ENCODE measurements around the gene RARA.

Gene RARA

GRCh38 chr17:40306395-40306794 lies 2.6 kb upstream of the RARA start:
- TF ChIP-seq CTCF (conservative IDR thresholded peaks at IDR 0.05; ENCODE audit: low read depth, low read length) = no peak
- H3K4me3 ChIP-seq (ENCODE audit: low read length) = no peak overlapping the region
- DNase-seq (ENCODE audit: low read depth) = no peak

GRCh38 chr17:40307001-40307730 lies 1.8 kb upstream of the RARA start:
- no peak overlapping the region for H3K4me3 ChIP-seq (ENCODE audit: low read length)
- DNase-seq (ENCODE audit: low read depth) = peak; percentile 76
- TF ChIP-seq CTCF (conservative IDR thresholded peaks at IDR 0.05; ENCODE audit: low read depth, low read length) = no peak

- no peak for DNase-seq (ENCODE audit: low read depth)
- no peak overlapping the region for H3K4me3 ChIP-seq (ENCODE audit: low read length)
- no peak for TF ChIP-seq CTCF (conservative IDR thresholded peaks at IDR 0.05; ENCODE audit: low read depth, low read length)
Measured at GRCh38 chr17:40307740-40308239, 1.2 kb upstream of the RARA start.

GRCh38 chr17:40309949-40310510 lies 1.1 kb downstream of the RARA start:
- H3K4me3 ChIP-seq (ENCODE audit: low read length) = peak overlapping the region; percentile 87
- DNase-seq (ENCODE audit: low read depth) = no peak
- no peak for TF ChIP-seq CTCF (conservative IDR thresholded peaks at IDR 0.05; ENCODE audit: low read depth, low read length)

GRCh38 chr17:40310882-40311391 lies 2.0 kb downstream of the RARA start:
- DNase-seq (ENCODE audit: low read depth) = peak; percentile 71

GRCh38 chr17:40311575-40311974 lies 2.6 kb downstream of the RARA start:
- no peak for DNase-seq (ENCODE audit: low read depth)
- peak overlapping the region; percentile 87 for H3K4me3 ChIP-seq (ENCODE audit: low read length)
- TF ChIP-seq CTCF (conservative IDR thresholded peaks at IDR 0.05; ENCODE audit: low read depth, low read length) = no peak

More at GRCh38 chr17:40310882-40311391, 2.0 kb downstream of the RARA start:
- H3K4me3 ChIP-seq (ENCODE audit: low read length) = peak overlapping the region; percentile 87
- TF ChIP-seq CTCF (conservative IDR thresholded peaks at IDR 0.05; ENCODE audit: low read depth, low read length) = no peak
